GM21737 (cell line): Measurements from ENCODE around the gene KRT75.
"Not testable (repeated sequence)": the region's sequence is repeated elsewhere in the genome, so short reads cannot be mapped to it uniquely, and the experiment has no call there.

Experiments
- ATAC-seq: cut with Tn5 transposase; IDR thresholded peaks from one replicate; pipeline ENCODE4 v1.9.1; 2021; ENCODE audit warnings: mild to moderate bottlenecking, moderate library complexity; ENCODE audit not compliant: unreplicated experiment

KRT75 gene

DNA sequence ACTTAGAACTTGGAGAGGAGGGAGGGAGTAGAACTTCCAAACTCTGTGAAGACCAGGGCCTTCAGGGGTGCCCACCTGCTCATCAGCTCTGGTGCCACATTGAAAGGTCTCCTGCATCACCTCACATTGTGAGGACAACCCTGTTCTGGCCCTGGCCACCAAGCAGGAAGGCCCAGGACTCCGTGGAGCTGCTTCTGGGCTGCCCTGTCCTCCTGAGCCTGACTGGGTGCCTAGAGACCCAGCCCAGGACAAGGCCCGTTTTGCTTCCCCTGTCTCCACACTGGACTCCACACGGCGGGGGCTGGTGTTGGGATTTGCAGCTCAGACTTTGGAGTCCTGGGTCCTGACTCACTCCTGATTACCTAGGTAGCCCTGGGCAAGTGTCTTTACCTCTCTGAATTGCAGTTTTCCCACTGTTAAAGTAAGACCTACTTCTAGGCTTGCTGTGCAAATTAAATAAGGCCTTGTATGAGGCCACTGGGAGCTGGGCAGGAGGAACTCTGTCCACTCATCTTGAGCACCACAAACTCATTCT lies 15.5 kb downstream of the KRT75 start:
- no peak for ATAC-seq

DNA sequence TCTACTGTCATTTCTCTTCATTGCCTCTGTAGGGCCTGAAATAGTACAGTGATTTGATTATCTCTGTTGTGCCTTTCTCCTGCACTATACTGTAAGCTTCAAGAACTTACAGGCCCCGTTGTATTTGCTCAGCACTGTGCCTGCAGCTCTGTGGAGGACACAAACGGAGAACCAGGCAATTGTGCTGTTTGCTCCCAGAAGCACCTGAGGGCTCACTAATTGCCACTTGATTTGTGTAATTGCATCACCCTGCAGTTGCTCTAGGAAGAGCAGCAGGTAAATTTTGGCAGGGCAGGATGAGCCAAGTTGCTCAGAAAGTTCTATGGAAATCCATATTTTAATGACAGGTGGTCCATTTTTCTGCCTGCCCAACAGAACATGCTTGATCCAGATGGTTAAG lies 16.4 kb downstream of the KRT75 start:
- no peak for ATAC-seq

DNA sequence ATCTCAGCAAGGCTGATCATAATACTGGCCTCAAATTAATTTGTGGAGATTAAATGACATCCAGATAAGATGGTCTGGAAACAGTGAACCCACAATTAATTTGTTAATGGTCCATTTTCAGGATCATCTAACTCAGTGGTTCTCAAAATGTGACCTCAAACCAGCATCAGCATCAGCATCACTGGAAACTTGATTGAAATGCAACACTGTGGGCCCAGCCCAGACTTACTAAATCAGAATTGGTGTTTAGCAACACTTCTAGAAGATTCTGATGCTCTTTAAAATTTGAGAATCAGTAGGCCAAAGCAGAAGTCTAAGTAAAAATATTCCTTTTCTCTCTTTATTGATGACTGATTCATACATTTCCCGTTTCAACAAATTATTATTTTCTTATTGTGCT lies 17.4 kb downstream of the KRT75 start:
- no peak for ATAC-seq

DNA sequence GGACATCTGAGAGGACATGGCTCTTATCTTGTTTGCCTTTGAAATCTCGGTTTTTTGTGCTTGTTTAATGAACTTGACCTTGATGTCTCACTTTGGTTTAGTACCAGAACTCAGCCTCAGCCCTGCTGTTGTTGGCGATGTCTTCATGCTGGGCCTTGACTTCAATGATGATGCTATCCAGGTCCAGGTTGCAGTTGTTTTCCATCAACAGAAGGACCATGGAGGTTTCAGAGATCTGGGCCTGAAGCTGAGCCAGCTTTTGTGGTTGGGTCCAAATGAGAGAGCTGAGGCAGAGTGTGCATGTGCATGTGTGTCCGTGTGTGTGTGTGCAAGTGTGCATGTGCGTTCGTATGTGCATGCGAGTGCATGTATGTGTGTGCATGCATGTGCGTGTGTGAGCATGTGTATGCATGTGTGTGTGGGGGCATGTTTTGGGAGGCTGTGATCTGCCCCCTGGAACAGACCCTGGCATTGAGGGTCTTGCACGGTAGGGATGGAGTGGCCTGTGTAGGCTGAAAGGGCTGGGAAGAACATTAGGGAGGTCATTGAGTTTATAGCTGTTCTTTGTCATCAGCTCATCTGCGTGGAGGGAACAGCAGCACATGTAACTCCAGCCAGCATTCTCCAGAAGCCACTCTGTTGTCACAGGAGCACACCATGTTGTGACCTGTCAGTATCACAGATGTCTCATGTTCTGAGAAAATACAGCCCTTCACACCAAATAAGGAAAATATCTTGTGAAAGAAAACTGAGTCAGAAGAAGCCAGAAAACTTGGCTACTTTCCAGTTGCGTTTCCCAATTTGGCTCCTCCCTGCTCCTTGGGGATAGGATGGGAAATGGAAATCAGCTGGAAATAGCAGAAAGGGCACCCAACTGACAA lies 18.1 kb downstream of the KRT75 start:
- ATAC-seq, result no peak

DNA sequence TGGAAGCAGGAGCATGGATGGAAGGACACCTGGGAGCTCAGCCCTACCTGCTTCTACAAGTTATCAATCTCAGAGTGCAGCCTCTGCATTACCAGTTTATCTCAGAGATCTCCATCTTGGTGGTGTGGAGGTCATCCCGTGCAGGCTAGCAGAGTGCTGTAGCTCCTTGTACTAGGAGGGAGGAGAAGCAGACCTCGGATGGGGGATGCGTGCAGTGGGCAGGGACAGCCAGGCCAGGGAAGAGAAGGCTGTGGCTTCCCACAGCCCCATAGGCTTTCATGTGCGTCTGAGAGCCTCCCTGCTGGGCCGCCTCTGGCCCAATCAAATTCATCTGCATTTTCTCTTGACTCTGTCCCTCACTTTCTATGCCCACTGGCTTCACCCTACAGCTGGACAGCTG lies 19.2 kb downstream of the KRT75 start:
- no peak for ATAC-seq

DNA sequence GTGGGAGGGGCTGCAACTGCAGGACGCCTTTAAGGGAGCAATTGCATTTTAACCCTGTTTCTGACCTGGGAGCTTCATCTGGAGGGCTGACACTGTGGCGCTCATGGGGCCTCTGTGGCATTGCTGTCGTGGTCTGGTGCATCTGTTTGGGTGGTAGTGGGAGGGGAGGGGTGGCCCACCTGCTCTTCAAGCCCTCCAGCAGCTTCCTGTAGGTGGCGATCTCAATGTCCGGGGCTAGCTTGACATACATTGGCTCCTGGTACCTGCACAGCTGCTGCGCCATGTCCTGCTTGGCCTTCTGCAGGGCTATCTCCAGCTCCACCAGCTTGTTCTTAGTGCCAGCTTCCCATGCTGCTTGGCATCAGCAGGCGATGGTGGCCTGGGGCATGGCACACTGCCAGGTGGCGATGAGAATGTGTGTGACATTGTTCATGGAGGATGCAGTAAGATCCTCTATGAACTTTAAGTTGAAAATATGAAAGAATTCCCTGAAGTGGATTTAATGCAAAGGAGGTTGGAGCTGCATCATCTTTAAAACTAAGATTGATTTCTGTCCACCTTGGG lies 20.3 kb downstream of the KRT75 start:
- no peak for ATAC-seq

DNA sequence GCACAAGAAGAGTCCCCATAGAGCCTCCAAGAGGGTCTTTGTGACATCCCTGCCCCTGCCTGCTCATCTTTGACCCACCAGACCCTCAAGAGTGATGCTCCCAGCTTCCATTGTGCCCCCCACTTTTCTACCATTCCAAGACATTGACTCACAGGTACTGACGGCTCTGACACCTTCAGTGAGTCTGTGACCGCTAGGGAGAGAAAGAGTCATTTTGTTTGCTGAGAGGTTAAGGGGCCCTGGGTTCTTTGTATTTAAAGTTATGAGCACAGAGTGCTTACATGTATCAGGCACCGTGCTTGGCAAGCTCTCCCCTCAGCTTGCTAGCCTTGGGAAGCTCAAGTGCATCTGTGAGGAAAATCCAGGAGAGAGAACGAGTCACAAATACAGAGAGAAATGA lies 21.0 kb downstream of the KRT75 start:
- no peak for ATAC-seq

- ATAC-seq, result no peak
These were observed 22.4 kb downstream of the KRT75 start for GRCh38 chr12:52411815-52412214.

- not testable (repeated sequence) for ATAC-seq
These were observed 23.5 kb downstream of the KRT75 start for GRCh38 chr12:52410589-52411248.

DNA sequence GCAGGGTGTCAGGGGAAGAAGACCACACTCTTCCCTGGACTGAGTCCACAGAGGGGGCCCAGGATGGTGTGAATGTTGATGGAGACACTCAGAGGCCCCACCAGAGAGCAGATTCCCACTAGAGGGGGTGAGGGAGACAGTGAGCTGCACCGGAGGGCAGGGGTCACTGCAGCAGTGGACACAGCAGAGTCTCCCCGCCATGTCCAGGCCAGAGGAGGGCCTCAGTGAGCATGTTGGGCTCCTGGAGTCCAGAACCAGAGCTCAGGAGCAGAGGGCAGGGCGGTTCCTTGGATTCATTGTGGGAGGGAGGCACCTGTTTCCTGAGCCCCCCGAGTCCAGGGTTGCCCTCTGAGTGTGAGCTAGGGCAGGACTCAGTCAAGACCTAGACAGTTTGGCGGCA lies 26.3 kb downstream of the KRT75 start:
- no peak for ATAC-seq

DNA sequence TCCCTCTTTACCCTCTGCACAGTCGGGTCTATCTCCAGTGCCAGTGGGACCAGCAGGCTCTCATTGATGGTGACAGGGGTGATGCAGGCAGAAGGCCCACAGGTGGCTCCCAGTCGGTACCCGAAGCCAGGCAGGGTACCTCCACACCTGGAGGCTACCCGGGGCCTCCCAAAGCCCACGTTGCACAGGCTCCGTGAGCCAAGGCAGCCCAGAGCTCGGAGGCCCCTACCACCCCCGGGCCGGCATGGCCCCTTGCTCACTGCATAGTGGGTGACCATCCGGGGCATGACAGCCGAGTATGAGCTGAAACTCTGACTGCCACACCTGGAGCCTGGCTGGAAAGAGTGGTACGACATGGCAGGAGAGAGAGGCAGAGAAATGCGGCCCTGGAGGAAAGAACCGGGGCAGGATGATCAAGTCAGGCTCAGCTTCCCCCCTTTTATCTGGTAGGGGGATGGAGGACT lies 28.2 kb downstream of the KRT75 start, which contains the start of gene KRT82:
Gene KRT82 (minus strand): TSS at position 414 of the 464 bp plus-strand sequence. CDS start 58 bp downstream, at position 356.
- no peak for ATAC-seq

- no peak for ATAC-seq
These were observed 29.2 kb downstream of the KRT75 start for GRCh38 chr12:52404951-52405350.

GRCh38 chr12:52403561-52403960 lies 30.6 kb downstream of the KRT75 start:
- ATAC-seq, result no peak

DNA sequence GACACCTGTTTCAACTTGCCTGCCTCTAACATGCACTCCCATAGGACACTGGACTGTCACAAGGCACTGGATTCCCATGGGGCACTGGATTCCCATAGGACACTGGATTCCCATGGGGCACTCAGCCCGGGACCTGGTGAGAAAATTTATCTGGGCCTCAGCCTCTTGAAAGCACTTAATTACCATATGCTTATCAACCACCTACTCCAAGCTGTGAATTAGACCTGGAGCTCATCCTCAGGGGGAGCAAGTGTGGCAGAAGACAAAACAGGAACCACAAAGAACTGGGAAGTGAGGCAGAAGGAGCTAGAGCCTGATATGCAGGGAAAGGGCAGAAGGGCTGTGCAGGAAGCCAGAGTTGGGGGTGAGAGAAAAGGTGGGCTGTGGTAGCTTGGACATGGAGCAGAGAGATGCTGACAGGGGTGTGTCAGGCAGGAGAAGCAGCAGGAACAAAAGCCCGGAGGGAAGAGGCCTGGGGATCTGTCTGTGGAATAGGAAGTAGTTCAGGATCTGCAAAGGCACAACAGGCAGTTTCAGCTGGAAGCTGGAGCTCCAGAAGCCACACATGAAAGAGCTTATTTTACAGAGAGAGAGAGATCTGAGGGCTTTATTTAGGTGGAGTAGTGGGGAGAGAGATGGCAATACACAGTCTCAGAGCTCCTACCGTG lies 31.2 kb downstream of the KRT75 start:
- no peak for ATAC-seq

- no peak for ATAC-seq
These were observed 31.8 kb downstream of the KRT75 start for GRCh38 chr12:52402377-52402776.

GRCh38 chr12:52401926-52402325 lies 32.2 kb downstream of the KRT75 start:
- no peak for ATAC-seq

- ATAC-seq, result no peak
These were observed 32.6 kb downstream of the KRT75 start for GRCh38 chr12:52401526-52401925.

DNA sequence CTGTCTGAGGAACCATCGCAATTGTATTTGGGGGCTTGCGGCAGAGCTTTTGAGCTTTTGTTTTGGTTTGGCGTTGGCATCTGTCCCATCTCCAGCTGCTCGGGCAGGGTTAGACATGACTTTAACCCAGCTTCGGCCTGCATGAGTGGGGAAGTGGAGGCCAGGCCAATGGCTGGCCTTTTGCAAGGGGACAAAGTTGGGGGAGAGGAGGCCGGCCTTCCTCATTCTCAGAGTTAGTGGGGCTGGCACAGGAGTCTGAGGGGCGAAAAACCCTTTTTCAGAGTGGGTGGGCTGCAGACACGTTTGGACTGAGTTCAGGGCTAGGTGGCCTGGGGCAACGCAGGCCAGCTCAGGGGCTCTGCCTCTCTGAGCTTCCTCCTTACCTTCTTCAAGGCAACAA lies 33.3 kb downstream of the KRT75 start:
- no peak for ATAC-seq

GRCh38 chr12:52399756-52400155 lies 34.4 kb downstream of the KRT75 start:
- no peak for ATAC-seq

DNA sequence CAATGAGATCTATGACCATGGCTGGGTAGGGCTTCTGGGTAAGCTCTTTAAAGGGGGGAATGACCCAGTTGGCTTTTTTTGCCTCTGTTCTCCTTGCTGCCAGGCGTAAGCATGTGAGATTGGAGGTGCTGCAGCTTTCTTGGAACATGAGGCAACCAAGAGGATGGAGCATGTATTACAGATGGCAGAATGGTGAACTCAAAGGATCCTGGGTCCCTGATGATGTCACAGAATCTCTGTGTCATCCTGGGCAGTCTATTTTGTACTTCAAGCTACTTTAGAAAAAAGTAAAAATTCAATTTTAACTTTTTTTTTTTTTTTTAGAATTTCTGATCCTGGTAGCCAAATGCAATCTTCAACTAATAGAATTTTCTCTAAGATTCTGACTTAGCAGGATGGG lies 36.0 kb downstream of the KRT75 start:
- no peak for ATAC-seq

GRCh38 chr12:52396656-52397055 lies 37.5 kb downstream of the KRT75 start:
- no peak for ATAC-seq
